SK-N-SH (cell line): ENCODE results near the gene CLEC4A. TPM values are rescaled to one million over a fixed set of nuclear protein-coding genes. Genes with fewer than 3 reads are reported as not detected.

Experiments
- CTCF ChIA-PET: fragments of 300-600, 350-600 bp; formaldehyde crosslinking; extraction: SDS; loops from one replicate; lab custom pipeline; 2021; lab: Yijun Ruan, JAX
- POLR2A ChIA-PET: fragments of 350-600 bp; sonication (Branson Sonifier 250); formaldehyde crosslinking; extraction: SDS; loops from one replicate; lab custom pipeline; 2020; ENCODE audit warnings: antibody characterized with exemption, inconsistent platforms; lab: Yijun Ruan, JAX
- DNase-seq: peaks from one replicate; pipeline ENCODE4 v3.0.0; 2012
- H2AFZ ChIP-seq: fragments of 200-600 bp; sonication (generic); 2 replicates; pipeline ENCODE4 v1.8.1; 2016; ENCODE audit warnings: antibody characterized with exemption, mild to moderate bottlenecking, low read depth
- H3F3A ChIP-seq: fragments of 200-600 bp; sonication (generic); replicated peaks from 2 replicates; pipeline ENCODE3; 2016; ENCODE audit warnings: antibody characterized with exemption, mild to moderate bottlenecking; ENCODE audit not compliant: insufficient read depth
- H3K27ac ChIP-seq, 2 experiments: fragments of 200-500 bp in 1 of 2; fragments of 200-600 bp in 1 of 2; sonication (Bioruptor generic) in 1 of 2; sonication (generic), shearing (Covaris generic) in 1 of 2; 2 replicates each; pipeline versions ENCODE4 v1.5.1 to v1.6.1; 2014 to 2016; ENCODE audit warnings: low read depth in 2 of 2, inconsistent platforms in 1 of 2, low read length in 1 of 2, mild to moderate bottlenecking in 1 of 2, mixed read lengths in 1 of 2
- H3K27me3 ChIP-seq: fragments of 200-600 bp; sonication (generic), shearing (Covaris generic); 2 replicates; pipeline ENCODE4 v1.6.1; 2016; ENCODE audit warnings: mixed run types; ENCODE audit not compliant: insufficient read depth
- H3K36me3 ChIP-seq, 2 experiments: fragments of 200-500 bp in 1 of 2; fragments of 200-600 bp in 1 of 2; sonication (Bioruptor generic) in 1 of 2; sonication (generic) in 1 of 2; replicated peaks in 1 of 2; 2 replicates each; pipeline versions ENCODE3 to v1.5.1; 2014 to 2016; ENCODE audit warnings: low read length in 1 of 2, mild to moderate bottlenecking in 1 of 2; ENCODE audit not compliant: insufficient read depth in 2 of 2, control insufficient read depth in 1 of 2
- H3K4me1 ChIP-seq, 2 experiments: fragments of 200-500 bp in 1 of 2; fragments of 200-600 bp in 1 of 2; sonication (Bioruptor generic) in 1 of 2; sonication (generic), shearing (Covaris generic) in 1 of 2; 2 replicates each; pipeline versions ENCODE4 v1.5.1 to v1.6.1; 2014 to 2016; ENCODE audit warnings: low read depth in 1 of 2, low read length in 1 of 2, mixed run types in 1 of 2; ENCODE audit not compliant: insufficient read depth in 2 of 2, control insufficient read depth in 1 of 2
- H3K4me2 ChIP-seq: fragments of 200-600 bp; sonication (generic), shearing (Covaris generic); 2 replicates; pipeline ENCODE4 v1.6.1; 2017; ENCODE audit warnings: mixed run types
- H3K4me3 ChIP-seq, 2 experiments: fragments of 200-500 bp in 1 of 2; fragments of 200-600 bp in 1 of 2; sonication (Bioruptor generic) in 1 of 2; sonication (generic), shearing (Covaris generic) in 1 of 2; 2 replicates each; pipeline versions ENCODE4 v1.5.1 to v1.8.1; 2014 to 2016; ENCODE audit warnings: low read depth in 2 of 2, inconsistent platforms in 1 of 2, low read length in 1 of 2, mild to moderate bottlenecking in 1 of 2, mixed read lengths in 1 of 2, moderate library complexity in 1 of 2
- H3K79me2 ChIP-seq: fragments of 200-600 bp; sonication (generic); 2 replicates; pipeline ENCODE4 v1.8.1; 2017; ENCODE audit warnings: mild to moderate bottlenecking; ENCODE audit not compliant: insufficient read depth
- H3K9ac ChIP-seq: fragments of 200-600 bp; sonication (generic); 2 replicates; pipeline ENCODE4 v1.6.1; 2017; ENCODE audit warnings: mixed run types
- H3K9me2 ChIP-seq: fragments of 200-600 bp; sonication (generic); 2 replicates; pipeline ENCODE4 v1.6.1; 2017; ENCODE audit warnings: mixed run types
- H3K9me3 ChIP-seq: fragments of 200-600 bp; sonication (generic); 2 replicates; pipeline ENCODE4 v1.6.1; 2017; ENCODE audit warnings: mixed run types, mild to moderate bottlenecking, moderate library complexity
- H4K20me1 ChIP-seq: fragments of 200-600 bp; sonication (generic); 2 replicates; pipeline ENCODE4 v1.6.1; 2017; ENCODE audit warnings: mild to moderate bottlenecking, mixed run types; ENCODE audit not compliant: insufficient read depth
- CTCF ChIP-seq: fragments of 200-600 bp; sonication (generic); IDR thresholded peaks from 2 replicates; pipeline ENCODE4 v1.6.1; 2017; ENCODE audit warnings: antibody characterized with exemption, mild to moderate bottlenecking, moderate library complexity
- ELF1 ChIP-seq: IDR thresholded peaks from 2 replicates; pipeline ENCODE4 v1.4.0; 2012
- EP300 ChIP-seq, 2 experiments: IDR thresholded peaks; 2 replicates each; pipeline versions ENCODE4 v1.4.0 to v1.6.1; 2012; ENCODE audit warnings: borderline replicate concordance in 1 of 2, low read depth in 1 of 2, low read length in 1 of 2
- EZH2phosphoT487 ChIP-seq: fragments of 200-600 bp; sonication (generic); IDR thresholded peaks from 2 replicates; pipeline ENCODE4 v1.6.1; 2017; ENCODE audit warnings: low read depth, mixed run types, mild to moderate bottlenecking, antibody characterized with exemption, moderate library complexity, borderline replicate concordance
- FOXM1 ChIP-seq: IDR thresholded peaks from 2 replicates; pipeline ENCODE4 v1.4.0; 2012; ENCODE audit warnings: low read depth, mild to moderate bottlenecking
- IRF3 ChIP-seq: fragments of 150-350 bp; IDR thresholded peaks from 2 replicates; pipeline ENCODE4 v1.6.1; 2016; ENCODE audit warnings: mild to moderate bottlenecking, low read depth, low read length
- JUND ChIP-seq: IDR thresholded peaks from 2 replicates; pipeline ENCODE4 v1.4.0; 2012
- MAX ChIP-seq: IDR thresholded peaks from 2 replicates; pipeline ENCODE4 v1.4.0; 2012; ENCODE audit warnings: low read depth
- MEF2A ChIP-seq: IDR thresholded peaks from 2 replicates; pipeline ENCODE4 v1.4.0; 2012; ENCODE audit warnings: low read depth, borderline replicate concordance
- NFIC ChIP-seq: IDR thresholded peaks from 2 replicates; pipeline ENCODE4 v1.4.0; 2012; ENCODE audit warnings: borderline replicate concordance
- NRF1 ChIP-seq: IDR thresholded peaks from 2 replicates; pipeline ENCODE4 v1.6.1; 2012; ENCODE audit warnings: low read depth, mild to moderate bottlenecking, low read length
- POLR2AphosphoS5 ChIP-seq: IDR thresholded peaks from 2 replicates; pipeline ENCODE4 v1.6.1; 2012; ENCODE audit warnings: low read depth, low read length
- RCOR1 ChIP-seq: fragments of 150-350 bp; IDR thresholded peaks from 2 replicates; pipeline ENCODE4 v1.6.1; 2017; ENCODE audit warnings: antibody characterized with exemption, low read length
- REST ChIP-seq: IDR thresholded peaks from 2 replicates; pipeline ENCODE4 v1.6.1; 2012; ENCODE audit warnings: mild to moderate bottlenecking, low read depth, low read length, moderate library complexity
- RFX5 ChIP-seq: IDR thresholded peaks from 2 replicates; pipeline ENCODE4 v1.6.1; 2012; ENCODE audit warnings: mild to moderate bottlenecking, improper control_type of control experiment, low read length
- RXRA ChIP-seq: IDR thresholded peaks from 2 replicates; pipeline ENCODE4 v1.4.0; 2012; ENCODE audit warnings: low read depth, mild to moderate bottlenecking, borderline replicate concordance
- SIN3A ChIP-seq: IDR thresholded peaks from 2 replicates; pipeline ENCODE4 v1.6.1; 2012; ENCODE audit warnings: low read depth, mild to moderate bottlenecking, low read length, moderate library complexity, borderline replicate concordance
- SMC3 ChIP-seq: IDR thresholded peaks from 2 replicates; pipeline ENCODE4 v1.6.1; 2012; ENCODE audit warnings: low read depth, low read length, improper control_type of control experiment
- TEAD4 ChIP-seq: IDR thresholded peaks from 2 replicates; pipeline ENCODE4 v1.4.0; 2012; ENCODE audit warnings: mild to moderate bottlenecking, borderline replicate concordance; ENCODE audit not compliant: insufficient read depth
- USF1 ChIP-seq: IDR thresholded peaks from 2 replicates; pipeline ENCODE4 v1.4.0; 2012; ENCODE audit warnings: low read depth, borderline replicate concordance
- USF2 ChIP-seq: fragments of 150-350 bp; IDR thresholded peaks from 2 replicates; pipeline ENCODE4 v1.6.1; 2017; ENCODE audit warnings: antibody characterized with exemption, low read length, low read depth, borderline replicate concordance
- polyA plus RNA-seq, 3 experiments: library from polyadenylated mRNA; depleted of rRNA; stranded (reverse); fragments of >200 nt; gene quantifications; 2 replicates each; pipeline ENCODE4 v1.2.3, GENCODE V29; 2012

The CLEC4A gene
- polyA plus RNA-seq, 1 of the 3 experiments (the other 2 are of a cell fraction), result 0.44 TPM

GRCh38 chr12:8146442-8146771 lies 23.0 kb downstream of the CLEC4A start (continued):
- TF ChIP-seq USF2 (no peak), SMC3 (no peak), FOXM1 (no peak), MEF2A (no peak), NRF1 (no peak), JUND (no peak)

- POLR2A ChIA-PET, result no interaction called here
- no peak for TF ChIP-seq NFIC
- TF ChIP-seq MAX, result no peak
- no peak for TF ChIP-seq MEF2A
- no peak for TF ChIP-seq RXRA
- no peak for TF ChIP-seq JUND
- TF ChIP-seq RFX5, result no peak
- TF ChIP-seq RCOR1, result no peak
- no peak for TF ChIP-seq IRF3
- TF ChIP-seq SIN3A, result no peak
- TF ChIP-seq USF1, result no peak
- TF ChIP-seq ELF1, result no peak
- TF ChIP-seq NRF1, result no peak
- TF ChIP-seq CTCF, result no peak
- no peak for TF ChIP-seq EZH2phosphoT487
- TF ChIP-seq REST, result no peak
- TF ChIP-seq TEAD4, result no peak
- TF ChIP-seq EP300 (IDR thresholded peaks at IDR 0.05; ENCODE audit: borderline replicate concordance in 1 of 2, low read depth in 1 of 2, low read length in 1 of 2), result no peak
- no peak for TF ChIP-seq POLR2AphosphoS5
- CTCF ChIA-PET, result no interaction called here
Observed at GRCh38 chr12:8154526-8154925, 31.1 kb downstream of the CLEC4A start.

More at GRCh38 chr12:8154526-8154925, 31.1 kb downstream of the CLEC4A start:
- Histone ChIP-seq H3K4me3 (no peak overlapping the region), H3K79me2 (no peaks in the 10 kb centered on the region), H2AFZ (peak overlapping the region; percentile 71; the same call in 1 of the 2 replicates), H4K20me1 (no peaks in the 10 kb centered on the region), H3K27me3 (no peaks in the 10 kb centered on the region), H3K36me3 (no peaks in the 10 kb centered on the region), H3K9me3 (no peaks in the 10 kb centered on the region), H3K4me2 (no peak overlapping the region), H3K4me1 (peaks cover 0 to 30% of the 10 kb centered on the region in 2 experiments; a peak in 1 of 4 replicates), H3K9ac (no peak overlapping the region), H3K27ac (no peak overlapping the region), H3K9me2 (no peaks in the 10 kb centered on the region), H3F3A (peaks cover 33% of the 10 kb centered on the region)
- DNase-seq, result no peak
